ENCODE results near the gene DIDO1.

The DIDO1 gene

DNA sequence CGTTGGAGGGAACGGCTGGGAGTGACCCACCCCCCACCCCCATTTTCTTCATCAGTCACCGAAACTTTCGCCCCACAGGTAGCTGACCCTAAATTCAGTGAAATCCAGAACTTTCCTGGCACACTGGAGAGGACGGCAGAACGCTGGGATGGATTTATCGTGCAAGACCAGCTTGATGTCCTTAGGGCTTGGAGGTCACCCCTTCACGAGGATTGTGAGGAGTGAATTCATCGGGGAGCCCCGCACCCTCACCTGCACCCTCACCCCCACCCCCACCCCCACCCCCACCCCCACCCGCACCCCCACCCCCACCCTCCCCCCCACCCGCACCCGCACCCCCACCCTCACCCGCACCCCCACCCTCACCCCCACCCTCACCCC is 51.4 kb downstream of the DIDO1 start:
- TF ChIP-seq, protein P1, sequence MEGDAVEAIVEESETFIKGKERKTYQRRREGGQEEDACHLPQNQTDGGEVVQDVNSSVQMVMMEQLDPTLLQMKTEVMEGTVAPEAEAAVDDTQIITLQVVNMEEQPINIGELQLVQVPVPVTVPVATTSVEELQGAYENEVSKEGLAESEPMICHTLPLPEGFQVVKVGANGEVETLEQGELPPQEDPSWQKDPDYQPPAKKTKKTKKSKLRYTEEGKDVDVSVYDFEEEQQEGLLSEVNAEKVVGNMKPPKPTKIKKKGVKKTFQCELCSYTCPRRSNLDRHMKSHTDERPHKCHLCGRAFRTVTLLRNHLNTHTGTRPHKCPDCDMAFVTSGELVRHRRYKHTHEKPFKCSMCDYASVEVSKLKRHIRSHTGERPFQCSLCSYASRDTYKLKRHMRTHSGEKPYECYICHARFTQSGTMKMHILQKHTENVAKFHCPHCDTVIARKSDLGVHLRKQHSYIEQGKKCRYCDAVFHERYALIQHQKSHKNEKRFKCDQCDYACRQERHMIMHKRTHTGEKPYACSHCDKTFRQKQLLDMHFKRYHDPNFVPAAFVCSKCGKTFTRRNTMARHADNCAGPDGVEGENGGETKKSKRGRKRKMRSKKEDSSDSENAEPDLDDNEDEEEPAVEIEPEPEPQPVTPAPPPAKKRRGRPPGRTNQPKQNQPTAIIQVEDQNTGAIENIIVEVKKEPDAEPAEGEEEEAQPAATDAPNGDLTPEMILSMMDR (IDR thresholded peaks at IDR 0.05): no peak

DNA sequence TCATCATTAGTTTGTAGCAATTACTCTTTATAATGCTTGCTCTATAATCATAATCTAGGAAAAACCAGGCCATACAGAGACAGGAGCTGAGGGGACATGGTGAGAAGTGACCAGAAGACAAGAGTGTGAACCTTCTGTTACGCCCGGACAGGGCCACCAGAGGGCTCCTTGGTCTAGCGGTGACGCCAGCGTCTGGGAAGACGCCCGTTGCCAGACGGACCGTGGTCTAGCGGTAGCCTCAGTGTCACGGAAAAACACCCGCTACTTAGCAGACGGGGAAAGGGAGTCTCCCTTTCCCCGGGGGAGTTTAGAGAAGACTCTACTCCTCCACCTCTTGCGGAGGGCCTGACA is 52.6 kb downstream of the DIDO1 start:
- TF ChIP-seq, protein P1 (IDR thresholded peaks at IDR 0.05): peak; percentile 59

DNA sequence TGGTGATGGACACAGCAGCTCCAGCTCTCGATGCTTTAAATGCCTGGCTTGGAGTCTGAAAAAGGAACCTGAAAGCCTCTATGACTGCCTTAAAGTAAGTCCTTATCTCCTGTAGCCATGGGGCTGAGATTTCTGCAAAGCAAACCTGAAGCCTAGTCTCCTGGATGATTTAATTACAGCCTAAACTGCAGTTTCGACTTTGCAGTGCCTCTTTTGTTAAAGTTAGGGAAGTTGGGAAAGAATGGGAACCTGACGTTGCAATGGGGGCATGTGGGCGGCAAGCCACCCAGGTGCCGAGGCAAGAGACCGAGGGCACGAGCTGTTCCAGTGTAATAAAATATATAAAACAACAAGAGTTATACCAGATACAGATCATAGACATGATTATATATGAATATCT is 53.0 kb downstream of the DIDO1 start:
- TF ChIP-seq, protein P1 (IDR thresholded peaks at IDR 0.05): no peak

DNA sequence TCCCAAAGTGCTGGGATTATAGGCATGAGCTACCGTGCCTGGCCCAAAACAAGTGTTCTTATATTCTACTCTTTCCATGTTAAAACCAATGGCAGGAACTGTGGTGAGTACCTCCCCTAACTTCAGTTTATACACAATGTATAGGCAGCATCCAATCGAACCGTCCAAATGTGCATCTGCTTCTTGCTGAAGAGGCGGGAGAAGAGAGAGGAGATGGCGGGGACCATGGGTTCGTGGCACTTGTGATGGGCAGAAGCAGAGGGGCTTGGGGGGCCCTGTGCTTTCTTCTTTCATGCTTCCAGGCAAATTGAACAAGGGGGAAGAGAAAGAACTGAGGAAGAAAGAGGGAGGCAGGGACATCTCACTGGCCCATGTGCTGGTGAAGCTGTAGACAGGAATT is 53.4 kb downstream of the DIDO1 start:
- TF ChIP-seq, protein P1 (IDR thresholded peaks at IDR 0.05): no peak

DNA sequence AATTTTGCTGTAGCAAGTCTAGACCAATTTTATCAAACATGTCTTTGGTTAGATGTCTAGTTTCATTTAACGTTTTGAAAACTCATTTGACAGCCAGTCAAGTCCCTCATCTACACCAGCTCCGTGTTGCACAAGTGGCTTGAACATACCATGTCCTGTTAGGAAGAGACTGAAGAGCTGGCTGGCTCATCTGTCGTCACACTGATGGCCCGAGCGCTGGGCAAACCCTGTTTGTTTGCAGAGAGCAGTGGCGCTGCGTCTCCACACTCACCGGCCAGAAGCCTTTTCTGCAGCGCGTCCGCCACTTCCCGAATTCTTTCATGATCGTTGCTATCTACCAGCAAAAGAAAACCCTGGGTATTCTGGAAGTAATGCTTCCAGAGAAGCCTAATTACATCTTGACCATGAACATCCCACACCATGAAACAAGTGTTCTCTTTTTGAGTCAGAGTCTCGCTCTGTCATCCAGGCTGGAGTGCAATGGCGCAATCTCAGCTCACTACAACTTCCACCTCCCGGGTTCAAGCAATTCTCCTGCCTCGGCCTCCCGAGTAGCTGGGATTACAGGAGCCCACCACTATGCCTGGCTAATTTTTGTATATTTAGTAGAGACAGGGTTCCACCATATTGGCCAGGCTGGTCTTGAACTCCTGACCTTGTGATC is 54.0 kb downstream of the DIDO1 start:
- TF ChIP-seq, protein P1 (IDR thresholded peaks at IDR 0.05): no peak

DNA sequence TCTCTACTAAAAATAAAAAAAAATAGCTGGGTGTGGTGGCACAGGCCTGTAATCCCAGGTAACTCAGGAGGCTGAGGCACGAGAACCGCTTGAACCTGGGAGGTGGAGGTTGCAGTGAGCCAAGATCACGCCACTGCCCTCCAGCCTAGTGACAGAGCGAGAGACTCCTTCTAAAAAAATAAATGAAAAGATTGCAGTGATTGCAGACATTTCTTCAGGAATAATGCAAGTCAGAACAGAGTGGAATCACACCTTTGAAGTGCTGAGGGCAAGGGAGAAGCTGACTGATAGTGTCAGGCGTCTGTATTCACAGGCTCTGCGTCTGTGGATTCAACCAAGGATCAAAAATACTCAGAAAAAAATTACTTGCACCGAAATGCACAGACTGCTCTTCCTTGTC is 62.1 kb downstream of the DIDO1 start:
- TF ChIP-seq, protein P1 (IDR thresholded peaks at IDR 0.05): no peak

DNA sequence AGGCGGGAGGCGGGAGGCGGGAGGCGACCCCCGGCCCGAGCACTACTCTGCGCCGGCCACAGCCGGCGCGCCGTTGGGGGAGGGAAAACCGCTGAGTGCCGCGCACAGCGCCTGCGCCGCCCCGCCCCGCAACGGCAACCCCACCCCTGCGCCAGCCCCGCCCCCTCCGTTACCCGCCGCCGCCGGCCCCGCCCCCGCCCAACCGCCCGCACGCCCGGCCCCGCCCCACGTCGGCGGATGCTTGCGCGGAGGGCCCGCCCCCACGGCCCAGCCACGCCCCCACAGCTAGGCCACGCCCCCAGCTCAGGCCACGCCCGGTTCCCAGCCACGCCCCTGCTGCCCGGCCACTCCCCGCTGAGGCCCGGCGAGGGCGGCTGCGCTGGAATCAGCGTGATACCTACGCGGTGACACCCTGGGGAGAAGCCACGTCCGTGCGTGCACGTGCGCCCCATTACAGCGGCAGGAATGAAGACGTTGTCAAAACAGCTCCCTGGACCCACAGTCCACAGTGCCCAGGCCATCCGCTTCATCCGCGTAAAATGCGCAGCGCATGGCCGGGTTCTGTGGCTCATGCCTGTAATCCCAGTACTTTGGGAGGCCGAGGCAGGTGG is 64.5 kb downstream of the DIDO1 start, which contains the start of gene TCFL5:
TSS of gene TCFL5 (minus strand) at position 97 of the 611 bp plus-strand sequence. CDS start 152 bp downstream, outside the sequence.
- TF ChIP-seq, protein P1 (IDR thresholded peaks at IDR 0.05): no peak

Measured in LNCAP (cell line).